Keratinocyte (primary cell): ENCODE measurements around the gene MGP. TPM values are rescaled to one million over a fixed set of nuclear protein-coding genes. Genes with fewer than 3 reads are reported as not detected.
A peak's percentile ranks its signal among the peaks of the same experiment; 100 is the strongest.

ENCODE experiments used
- DNase-seq: peaks from one replicate; pipeline ENCODE4 v3.0.0-alpha.2; 2011; ENCODE audit warnings: low read depth, missing footprints, low spot score
- FAIRE-seq: peaks from 2 replicates; lab custom pipeline; 2011; peaks lifted over from hg19 to GRCh38; lab: Jason Lieb, UNC
- H2AFZ ChIP-seq: 2 replicates; pipeline ENCODE4 v1.6.0; 2012; ENCODE audit warnings: low read length, control low read depth, inconsistent platforms; ENCODE audit not compliant: control insufficient read depth
- H3K27ac ChIP-seq: 2 replicates; pipeline ENCODE4 v1.5.1; 2011; ENCODE audit warnings: low read length; ENCODE audit not compliant: control insufficient read depth, insufficient read depth
- H3K27me3 ChIP-seq: 3 replicates; pipeline ENCODE4 v1.6.0; 2011; ENCODE audit warnings: low read length; ENCODE audit not compliant: control insufficient read depth, insufficient read depth; ENCODE audit errors: extremely low read depth
- H3K36me3 ChIP-seq, 2 experiments: 2 replicates in 1 of 2; 3 replicates in 1 of 2; pipeline ENCODE4 v1.5.1; 2011; ENCODE audit warnings: low read length in 2 of 2, mild to moderate bottlenecking in 1 of 2; ENCODE audit not compliant: control insufficient read depth in 2 of 2, insufficient read depth in 2 of 2; ENCODE audit errors: extremely low read depth in 1 of 2
- H3K4me1 ChIP-seq: 3 replicates; pipeline ENCODE4 v1.5.1; 2011; ENCODE audit warnings: low read length; ENCODE audit not compliant: control insufficient read depth, insufficient read depth; ENCODE audit errors: extremely low read depth
- H3K4me2 ChIP-seq: 3 replicates; pipeline ENCODE4 v1.6.0; 2011; ENCODE audit warnings: low read depth, low read length; ENCODE audit not compliant: control insufficient read depth, insufficient read depth; ENCODE audit errors: extremely low read depth
- H3K4me3 ChIP-seq, 3 experiments: fragments of 200-600 bp in 1 of 3; sonication (generic) in 1 of 3; 2 replicates in 2 of 3; 3 replicates in 1 of 3; pipeline ENCODE4 v1.5.1; 2011 to 2016; ENCODE audit warnings: low read length in 3 of 3, mild to moderate bottlenecking in 3 of 3, control low read depth in 2 of 3, inconsistent platforms in 1 of 3, low read depth in 1 of 3, mixed read lengths in 1 of 3, mixed run types in 1 of 3, moderate library complexity in 1 of 3; ENCODE audit not compliant: control insufficient read depth in 2 of 3, insufficient read depth in 2 of 3; ENCODE audit errors: extremely low read depth in 1 of 3
- H3K79me2 ChIP-seq: 2 replicates; pipeline ENCODE4 v1.6.0; 2012; ENCODE audit warnings: low read length; ENCODE audit not compliant: control insufficient read depth, insufficient read depth
- H3K9ac ChIP-seq: 3 replicates; pipeline ENCODE4 v1.6.0; 2011; ENCODE audit warnings: low read length; ENCODE audit not compliant: control insufficient read depth, insufficient read depth; ENCODE audit errors: extremely low read depth
- H3K9me1 ChIP-seq: 3 replicates; pipeline ENCODE4 v1.6.0; 2011; ENCODE audit warnings: low read length; ENCODE audit not compliant: control insufficient read depth, insufficient read depth; ENCODE audit errors: extremely low read depth
- H3K9me3 ChIP-seq: 2 replicates; pipeline ENCODE4 v1.5.1; 2012; ENCODE audit warnings: low read depth, low read length; ENCODE audit not compliant: control insufficient read depth
- H4K20me1 ChIP-seq: 3 replicates; pipeline ENCODE4 v1.6.0; 2011; ENCODE audit warnings: low read length; ENCODE audit not compliant: control insufficient read depth, insufficient read depth; ENCODE audit errors: extremely low read depth
- EZH2 ChIP-seq: IDR thresholded peaks from one replicate; pipeline ENCODE4 v1.6.1; 2012; ENCODE audit warnings: inconsistent platforms, mild to moderate bottlenecking, low read length, moderate library complexity
- dilution Hi-C: fragments of 300-500 bp; cut with MboI; formaldehyde crosslinking; loops from one replicate; pipeline ENCODE4 v1.7.0; 2020; ENCODE audit warnings: low sequenced_read_pairs; ENCODE audit not compliant: extremely low pct_ligation_motif_present
- polyA minus RNA-seq, 3 experiments: library from RNA; depleted of rRNA, polyadenylated mRNA; stranded (reverse); fragments of >200 nt; gene quantifications; 1 replicate in 1 of 3; 2 replicates in 1 of 3; 3 replicates in 1 of 3; pipeline ENCODE4 v1.2.3, GENCODE V29; 2011
- polyA plus RNA-seq, 5 experiments: library from polyadenylated mRNA; depleted of rRNA in 3 of 5; stranded (reverse) in 3 of 5; stranded (forward) in 1 of 5; unstranded in 1 of 5; fragments of >200 nt; gene quantifications; 1 replicate in 1 of 5; 2 replicates in 3 of 5; 3 replicates in 1 of 5; pipeline versions ENCODE4 v1.2.1 to v1.2.3, GENCODE V29; 2011 to 2012; ENCODE audit warnings: missing spikeins in 2 of 5, low read depth in 1 of 5, low replicate concordance in 1 of 5
- TF ChIP-seq, protein P1 (sequence below), 3 experiments: IDR thresholded peaks in 1 of 3; conservative IDR thresholded peaks in 1 of 3; optimal IDR thresholded peaks in 1 of 3; 2 replicates in 2 of 3; 3 replicates in 1 of 3; pipeline versions ENCODE3 to v1.5.1; 2011; ENCODE audit warnings: low read length in 3 of 3, mild to moderate bottlenecking in 3 of 3, moderate library complexity in 2 of 3, control low read depth in 1 of 3, inconsistent platforms in 1 of 3; ENCODE audit not compliant: insufficient read depth in 2 of 3; ENCODE audit errors: extremely low read depth in 1 of 3

Gene MGP
- polyA plus RNA-seq (0.24 to 0.33 TPM (median 0.31 TPM) in 3 replicates), polyA minus RNA-seq (not detected in 3 replicates)
- polyA plus RNA-seq (2011; ENCODE audit: low read depth) = 0.62 TPM
- 0.39 and 0.72 TPM in 2 replicates for polyA plus RNA-seq (2011; cell fraction: cytosol; rRNA removed)
- polyA plus RNA-seq (2011; cell fraction: nucleus; rRNA removed) = 0.42 and 0.72 TPM in 2 replicates
- polyA plus RNA-seq (2012; ENCODE audit: low replicate concordance) = 0.23 and 0.50 TPM in 2 replicates
- polyA minus RNA-seq (2011; cell fraction: cytosol; rRNA and poly(A)+ RNA removed) = not detected
- not detected in 2 replicates for polyA minus RNA-seq (2011; cell fraction: nucleus; rRNA and poly(A)+ RNA removed)

GRCh38 chr12:14885718-14886221 lies at the start of gene MGP:
TSS of gene MGP (minus strand) at chr12:14885854. CDS start at chr12:14885791, 63 bp downstream.
- H3K9me1 ChIP-seq = no peaks in the 10 kb centered on the region
- no peaks in the 10 kb centered on the region for H3K36me3 ChIP-seq
- H4K20me1 ChIP-seq = no peaks in the 10 kb centered on the region
- no peak within 1 kb of the TSS for H3K4me3 ChIP-seq
- peaks cover 14% of the 10 kb centered on the region for H3K4me1 ChIP-seq
- no peaks in the 10 kb centered on the region for H3K27me3 ChIP-seq
- TF ChIP-seq EZH2 = no peak
- TF ChIP-seq, protein P1, sequence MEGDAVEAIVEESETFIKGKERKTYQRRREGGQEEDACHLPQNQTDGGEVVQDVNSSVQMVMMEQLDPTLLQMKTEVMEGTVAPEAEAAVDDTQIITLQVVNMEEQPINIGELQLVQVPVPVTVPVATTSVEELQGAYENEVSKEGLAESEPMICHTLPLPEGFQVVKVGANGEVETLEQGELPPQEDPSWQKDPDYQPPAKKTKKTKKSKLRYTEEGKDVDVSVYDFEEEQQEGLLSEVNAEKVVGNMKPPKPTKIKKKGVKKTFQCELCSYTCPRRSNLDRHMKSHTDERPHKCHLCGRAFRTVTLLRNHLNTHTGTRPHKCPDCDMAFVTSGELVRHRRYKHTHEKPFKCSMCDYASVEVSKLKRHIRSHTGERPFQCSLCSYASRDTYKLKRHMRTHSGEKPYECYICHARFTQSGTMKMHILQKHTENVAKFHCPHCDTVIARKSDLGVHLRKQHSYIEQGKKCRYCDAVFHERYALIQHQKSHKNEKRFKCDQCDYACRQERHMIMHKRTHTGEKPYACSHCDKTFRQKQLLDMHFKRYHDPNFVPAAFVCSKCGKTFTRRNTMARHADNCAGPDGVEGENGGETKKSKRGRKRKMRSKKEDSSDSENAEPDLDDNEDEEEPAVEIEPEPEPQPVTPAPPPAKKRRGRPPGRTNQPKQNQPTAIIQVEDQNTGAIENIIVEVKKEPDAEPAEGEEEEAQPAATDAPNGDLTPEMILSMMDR (optimal IDR thresholded peaks at IDR 0.05 in 1 of 3, IDR thresholded peaks at IDR 0.05 in 1 of 3, conservative IDR thresholded peaks at IDR 0.05 in 1 of 3; ENCODE audit: extremely low read depth in 1 of 3, insufficient read depth in 2 of 3, low read length in 3 of 3) = no peak
- H3K79me2 ChIP-seq = no peaks in the 10 kb centered on the region
- H3K4me2 ChIP-seq = peak within 1 kb of the TSS; percentile 69
- H2AFZ ChIP-seq = no peak within 1 kb of the TSS
- dilution Hi-C loops = no loop called here
- no peak within 1 kb of the TSS for H3K9ac ChIP-seq
- FAIRE-seq = no peak
- no peak for DNase-seq
- H3K27ac ChIP-seq = no peak within 1 kb of the TSS
- H3K9me3 ChIP-seq = no peaks in the 10 kb centered on the region

DNA sequence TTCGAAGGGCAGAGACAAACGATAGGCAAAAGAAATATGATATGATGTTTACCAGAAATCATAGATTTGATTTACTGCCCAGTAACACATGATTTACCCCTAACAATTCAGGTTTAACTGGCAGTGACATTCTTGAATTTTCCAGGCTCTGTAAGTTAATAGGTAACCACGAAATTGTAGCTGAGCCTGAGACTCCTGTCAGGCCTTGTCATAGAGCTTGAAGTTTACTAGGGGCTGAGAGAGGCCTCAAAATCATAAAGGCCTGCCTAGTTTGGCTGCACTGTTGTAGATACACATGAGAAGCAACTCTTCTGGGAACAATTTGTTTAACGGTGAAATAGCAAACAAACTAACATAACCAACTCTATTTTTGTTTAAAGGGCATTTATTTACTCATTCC lies 49.4 kb upstream of the MGP start:
- dilution Hi-C loops = no loop called here
- DNase-seq = no peak
- H3K79me2 ChIP-seq = no peaks in the 10 kb centered on the region
- no peaks in the 10 kb centered on the region for H4K20me1 ChIP-seq
- no peak for FAIRE-seq
- no peak overlapping the region for H3K4me2 ChIP-seq
- no peaks in the 10 kb centered on the region for H3K9me1 ChIP-seq
- no peak overlapping the region for H3K9ac ChIP-seq
- TF ChIP-seq, protein P1 (optimal IDR thresholded peaks at IDR 0.05 in 1 of 3, IDR thresholded peaks at IDR 0.05 in 1 of 3, conservative IDR thresholded peaks at IDR 0.05 in 1 of 3; ENCODE audit: extremely low read depth in 1 of 3, insufficient read depth in 2 of 3, low read length in 3 of 3) = no peak
- no peak for TF ChIP-seq EZH2
- no peaks in the 10 kb centered on the region for H3K36me3 ChIP-seq
- no peak overlapping the region for H3K4me3 ChIP-seq
- H3K27ac ChIP-seq = no peak overlapping the region
- no peaks in the 10 kb centered on the region for H3K27me3 ChIP-seq
- no peaks in the 10 kb centered on the region for H3K9me3 ChIP-seq
- peaks cover 7% of the 10 kb centered on the region for H3K4me1 ChIP-seq
- no peak overlapping the region for H2AFZ ChIP-seq
